ENCODE results near the gene DEPDC5.

GRCh38 chr22:31719850-31720471, 33.9 kb upstream of the DEPDC5 start:
- TF ChIP-seq CTCF (IDR thresholded peaks at IDR 0.05; ENCODE audit: insufficient read depth, low read depth, low read length) (no peak), EZH2 (IDR thresholded peaks at IDR 0.05; ENCODE audit: insufficient read depth, low read length) (no peak)
